HepG2 (cell line): ENCODE results near the gene IFNA7. TPM values are rescaled to one million over a fixed set of nuclear protein-coding genes. Genes with fewer than 3 reads are reported as not detected.
"Not testable (repeated sequence)": the region's sequence is repeated elsewhere in the genome, so short reads cannot be mapped to it uniquely, and the experiment has no call there.

Experiments used
- ATAC-seq: fragments of 200-7000 bp; cut with Tn5 transposase; 3 replicates; pipeline ENCODE4 v1.9.1; 2020; ENCODE audit warnings: mild to moderate bottlenecking, moderate library complexity
- BruUV-seq: library from RNA; stranded (reverse); fragments of 400-500 nt; replicated peaks from 2 replicates; lab custom pipeline; 2021; lab: Mats Ljungman, UMichigan
- CTCF ChIA-PET: fragments of 300-600 bp; formaldehyde crosslinking; extraction: SDS; loops from one replicate; lab custom pipeline; 2021; ENCODE audit warnings: low total read pairs, inconsistent platforms, low intra/inter-chr PET ratio; lab: Yijun Ruan, JAX
- POLR2A ChIA-PET: fragments of 350-600 bp; sonication (Branson Sonifier 250); formaldehyde crosslinking; loops from one replicate; lab custom pipeline; 2020; ENCODE audit warnings: antibody characterized with exemption, inconsistent platforms; lab: Yijun Ruan, JAX
- DNase-seq: peaks from one replicate; pipeline ENCODE4 v3.0.0-alpha.2; 2015; ENCODE audit warnings: low spot score
- FAIRE-seq: peaks from 3 replicates; lab custom pipeline; 2011; peaks lifted over from hg19 to GRCh38; lab: Jason Lieb, UNC
- H2AFZ ChIP-seq: one replicate; pipeline ENCODE4 v1.6.1; 2011; ENCODE audit warnings: low read length, inconsistent platforms
- H3K27ac ChIP-seq: fragments of 300-600 bp; 3 replicates; pipeline ENCODE4 v1.8.0; 2011; ENCODE audit warnings: mixed run types, mild to moderate bottlenecking, mixed read lengths, low read length, inconsistent platforms; ENCODE audit not compliant: insufficient read depth; ENCODE audit errors: extremely low read length
- H3K27me3 ChIP-seq, 2 experiments: fragments of 200-600 bp in 1 of 2; 2 replicates in 1 of 2; 3 replicates in 1 of 2; pipeline versions ENCODE4 v1.6.0 to v1.8.0; 2011; ENCODE audit warnings: low read length in 2 of 2, mild to moderate bottlenecking in 2 of 2, moderate library complexity in 2 of 2, inconsistent platforms in 1 of 2; ENCODE audit not compliant: insufficient read depth in 2 of 2, control insufficient read depth in 1 of 2
- H3K36me3 ChIP-seq, 2 experiments: fragments of 200-600 bp in 1 of 2; replicated peaks in 1 of 2; 2 replicates in 1 of 2; 3 replicates in 1 of 2; pipeline versions ENCODE4 v1.5.1 to v1.8.0; 2011; ENCODE audit warnings: low read length in 2 of 2, inconsistent platforms in 1 of 2; ENCODE audit not compliant: insufficient read depth in 2 of 2, control insufficient read depth in 1 of 2
- H3K4me1 ChIP-seq: 2 replicates; pipeline ENCODE4 v1.5.1; 2012; ENCODE audit warnings: low read length, inconsistent platforms; ENCODE audit not compliant: insufficient read depth
- H3K4me2 ChIP-seq: 2 replicates; pipeline ENCODE4 v1.6.0; 2011; ENCODE audit warnings: low read depth, low read length, inconsistent platforms
- H3K4me3 ChIP-seq, 3 experiments: fragments of 200-600 bp in 1 of 3; sonication (generic), shearing (Covaris generic) in 1 of 3; replicated peaks in 1 of 3; 2 replicates each; pipeline ENCODE4 v1.5.1; 2011 to 2016; ENCODE audit warnings: low read length in 3 of 3, inconsistent platforms in 2 of 3, low read depth in 2 of 3, mild to moderate bottlenecking in 2 of 3, control low read depth in 1 of 3, mixed read lengths in 1 of 3; ENCODE audit not compliant: insufficient read depth in 1 of 3
- H3K79me2 ChIP-seq: one replicate; pipeline ENCODE4 v1.6.1; 2011; ENCODE audit warnings: low read length, inconsistent platforms; ENCODE audit not compliant: insufficient read depth
- H3K9ac ChIP-seq: 2 replicates; pipeline ENCODE4 v1.6.0; 2011; ENCODE audit warnings: mild to moderate bottlenecking, low read depth, low read length, inconsistent platforms; ENCODE audit not compliant: insufficient read depth
- H3K9me3 ChIP-seq: 2 replicates; pipeline ENCODE4 v1.5.1; 2012; ENCODE audit warnings: mild to moderate bottlenecking, low read length
- H4K20me1 ChIP-seq: 2 replicates; pipeline ENCODE4 v1.6.0; 2011; ENCODE audit warnings: inconsistent platforms, mild to moderate bottlenecking, low read length, moderate library complexity; ENCODE audit not compliant: insufficient read depth
- ARNTL ChIP-seq: sonication (generic); formaldehyde crosslinking; IDR thresholded peaks from 2 replicates; pipeline ENCODE4 v1.4.0; 2020; ENCODE audit warnings: mild to moderate bottlenecking, missing genetic modification reagents
- CTCF ChIP-seq: sonication (generic); formaldehyde crosslinking; IDR thresholded peaks from 2 replicates; pipeline ENCODE4 v1.5.0; 2020; ENCODE audit warnings: mild to moderate bottlenecking, missing genetic modification reagents, moderate library complexity
- RNF2 ChIP-seq: fragments of 450-650 bp; conservative IDR thresholded peaks from 2 replicates; pipeline ENCODE4 v1.6.1; 2016; ENCODE audit warnings: low read depth
- STAG1 ChIP-seq: sonication (generic); formaldehyde crosslinking; IDR thresholded peaks from 2 replicates; pipeline ENCODE4 v1.4.0; 2020; ENCODE audit warnings: missing genetic modification reagents
- TRIM24 ChIP-seq: sonication (generic); formaldehyde crosslinking; IDR thresholded peaks from 2 replicates; pipeline ENCODE4 v1.8.0; 2022; ENCODE audit warnings: mild to moderate bottlenecking, missing genetic modification reagents
- ZIK1 ChIP-seq: sonication (generic); formaldehyde crosslinking; IDR thresholded peaks from 2 replicates; pipeline ENCODE4 v1.5.0; 2020; ENCODE audit warnings: mild to moderate bottlenecking, low read depth, missing genetic modification reagents, borderline replicate concordance
- ZMYM4 ChIP-seq: sonication (generic); formaldehyde crosslinking; IDR thresholded peaks from 2 replicates; pipeline ENCODE4 v1.8.1; 2023; ENCODE audit warnings: mild to moderate bottlenecking, missing genetic modification reagents
- ZNF121 ChIP-seq: sonication (generic); formaldehyde crosslinking; IDR thresholded peaks from 2 replicates; pipeline ENCODE4 v1.5.0; 2020; ENCODE audit warnings: mild to moderate bottlenecking, missing genetic modification reagents
- ZNF430 ChIP-seq: sonication (generic); formaldehyde crosslinking; IDR thresholded peaks from 2 replicates; pipeline ENCODE4 v1.9.0; 2021; ENCODE audit warnings: mild to moderate bottlenecking, missing genetic modification reagents
- ZNF563 ChIP-seq: sonication (generic); formaldehyde crosslinking; IDR thresholded peaks from 2 replicates; pipeline ENCODE4 v1.8.0; 2022; ENCODE audit warnings: mild to moderate bottlenecking, moderate library complexity, missing genetic modification reagents
- WGBS: methylation state at CpG from one replicate; pipeline ENCODE4 v1.1.6; 2017; ENCODE audit warnings: low lambda C conversion rate; 5-methylcytosine and 5-hydroxymethylcytosine counted together
- in situ Hi-C: cut with HindIII; loops from 2 replicates; pipeline ENCODE4 v1.10.0; 2017; ENCODE audit warnings: low pct_unique_long_range_greater_than_20kb; ENCODE audit not compliant: extremely low pct_ligation_motif_present
- intact Hi-C: fragments of 100-400 bp; cut with micrococcal nuclease; formaldehyde crosslinking; loops from one replicate; pipeline ENCODE4 v1.10.0; 2022; ENCODE audit not compliant: unreplicated experiment
- polyA plus RNA-seq, 8 experiments: library from polyadenylated mRNA; depleted of rRNA in 3 of 8; stranded (reverse) in 7 of 8; unstranded in 1 of 8; fragments of >200 nt; fragmentation: Illumina TruSeq in 4 of 8; extraction: Trizol in 4 of 8; gene quantifications; 2 replicates each; pipeline versions ENCODE4 v1.2.1 to v1.2.3, GENCODE V29; 2011 to 2016; ENCODE audit warnings: low read depth in 4 of 8, missing spikeins in 1 of 8, mixed read lengths in 1 of 8; ENCODE audit not compliant: insufficient read depth in 1 of 8
- total RNA-seq, 5 experiments: library from RNA; depleted of rRNA; stranded (reverse); fragments of >200 nt; fragmentation: Illumina TruSeq; extraction: Trizol; gene quantifications; 2 replicates each; pipeline ENCODE4 v1.2.3, GENCODE V29; 2016; ENCODE audit warnings: low read depth in 1 of 5

Gene IFNA7
- total and polyA plus RNA-seq, 2 of the 13 experiments (the other 11 are each of a cell fraction or from before 2014, with no cell fraction given): not detected

DNA sequence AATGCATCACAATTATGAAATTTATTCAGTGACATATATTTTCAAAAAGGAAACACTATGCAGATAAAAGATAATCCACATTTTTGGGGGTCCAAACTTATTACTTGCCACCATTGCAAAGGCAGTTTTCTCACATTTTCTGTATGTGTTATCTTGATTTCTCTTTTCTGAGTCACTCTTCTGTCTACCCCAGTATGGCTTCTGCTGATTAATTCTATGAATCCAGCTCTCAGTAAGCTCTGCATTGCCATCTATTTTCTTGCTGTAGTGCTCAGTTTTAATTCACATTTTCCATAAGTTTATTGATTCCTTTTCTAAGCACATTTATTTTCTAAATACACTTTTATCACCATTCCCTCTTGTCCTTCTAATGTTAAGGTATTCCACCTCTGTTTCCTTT lies 3.2 kb upstream of the IFNA7 start:
- Histone ChIP-seq H3K4me2 (no peak overlapping the region), H3K27ac (no peak overlapping the region), H3K79me2 (no peaks in the 10 kb centered on the region), H3K4me1 (no peaks in the 10 kb centered on the region), H2AFZ (no peak overlapping the region), H3K36me3 (no peaks in the 10 kb centered on the region), H3K9ac (no peak overlapping the region), H3K27me3 (no peaks in the 10 kb centered on the region), H4K20me1 (no peaks in the 10 kb centered on the region), H3K9me3 (no peaks in the 10 kb centered on the region), H3K4me3 (no peak overlapping the region)
- CTCF ChIA-PET: no interaction called here
- DNase-seq (no peak), ATAC-seq (no peak), FAIRE-seq (no peak)
- POLR2A ChIA-PET: no interaction called here
- TF ChIP-seq TRIM24 (CRISPR knock-in tag): no peak
- TF ChIP-seq ZMYM4: no peak
- no peak for TF ChIP-seq ZIK1 (CRISPR knock-in tag)
- TF ChIP-seq ZNF430: no peak
- no peak for TF ChIP-seq RNF2
- TF ChIP-seq ZNF563: no peak
- no peak for TF ChIP-seq ARNTL (CRISPR knock-in tag)
- TF ChIP-seq ZNF121: no peak
- intact Hi-C loops (no loop called here), in situ Hi-C loops (no loop called here)
- no TSS peak for BruUV-seq

GRCh38 chr9:21194867-21195776 lies 6.9 kb downstream of the IFNA7 start:
- H4K20me1 ChIP-seq, BruUV-seq, H3K9ac ChIP-seq, POLR2A ChIA-PET, H3K36me3 ChIP-seq, H3K4me1 ChIP-seq, H3K27ac ChIP-seq, H3K79me2 ChIP-seq, H3K4me2 ChIP-seq, H3K9me3 ChIP-seq, H3K27me3 ChIP-seq, H3K4me3 ChIP-seq, H2AFZ ChIP-seq: not testable (repeated sequence)
- DNase-seq: peak; percentile 6
- TF ChIP-seq STAG1 (CRISPR knock-in tag) (peak; percentile 35), CTCF (CRISPR knock-in tag) (peak; percentile 56)
- peak; percentile 74 for FAIRE-seq
- in situ Hi-C loops (loop anchor here (25.0 kb wide), 1 partner anchor 592 kb away; no protein-coding TSS in a partner anchor), intact Hi-C loops (loop anchor here (2.0 kb wide), 1 partner anchor 594 kb away; no protein-coding TSS in a partner anchor)
- CTCF ChIA-PET: interaction anchor here (0.7 kb wide), 1 partner anchor 594 kb away, joined by 3 read pairs; no protein-coding TSS in a partner anchor
- WGBS: 16% methylated on average over 5 of the region's 6 CpGs
- ATAC-seq: peak; percentile 92

DNA sequence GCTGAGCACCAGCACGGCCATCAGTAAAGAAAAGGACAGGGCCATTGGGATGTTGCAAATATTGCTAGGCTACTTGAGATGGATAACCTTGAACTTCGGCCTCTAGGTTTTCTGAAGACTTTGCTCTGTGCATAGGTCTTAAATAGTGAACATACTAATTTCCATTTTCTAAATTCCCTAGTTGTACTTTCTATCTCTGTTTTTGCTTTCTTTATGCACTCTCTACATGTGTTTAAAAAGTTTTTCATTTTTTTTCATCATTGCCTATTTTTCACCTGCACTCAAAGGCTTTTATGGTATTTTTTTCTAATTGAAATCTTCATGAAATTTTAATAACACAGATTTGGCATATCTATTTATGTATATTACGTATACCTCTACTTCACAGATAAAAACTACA lies 14.5 kb downstream of the IFNA7 start, which contains the start of gene IFNA4:
Gene IFNA4, minus strand, starts transcription at position 101 of the 400 bp plus-strand sequence. Its CDS starts 56 bp downstream, at position 45.
- DNase-seq, H3K9me3 ChIP-seq, H3K9ac ChIP-seq, H3K79me2 ChIP-seq, H2AFZ ChIP-seq, H3K27me3 ChIP-seq, FAIRE-seq, intact Hi-C loops, BruUV-seq, POLR2A ChIA-PET, H3K4me2 ChIP-seq, H3K27ac ChIP-seq, ATAC-seq, H3K36me3 ChIP-seq, CTCF ChIA-PET, H3K4me1 ChIP-seq, H4K20me1 ChIP-seq, H3K4me3 ChIP-seq: not testable (repeated sequence)
- 6% methylated on average over 2 of the region's 3 CpGs for whole genome bisulfite sequencing
- in situ Hi-C loops: loop anchor here (25.0 kb wide), 1 partner anchor 600 kb away; no protein-coding TSS in a partner anchor
